Activated CD8-positive, alpha-beta memory T cell treated with anti-CD3 and anti-CD28 coated beads, Interleukin-2, amount 50 U/mL, for 1 hour (primary cell): Measurements from ENCODE around the gene GMDS.

Source experiments
- DNase-seq: peaks from one replicate; pipeline ENCODE4 v3.0.0-alpha.2; 2020; ENCODE audit errors: extremely low read depth

The GMDS gene

DNA sequence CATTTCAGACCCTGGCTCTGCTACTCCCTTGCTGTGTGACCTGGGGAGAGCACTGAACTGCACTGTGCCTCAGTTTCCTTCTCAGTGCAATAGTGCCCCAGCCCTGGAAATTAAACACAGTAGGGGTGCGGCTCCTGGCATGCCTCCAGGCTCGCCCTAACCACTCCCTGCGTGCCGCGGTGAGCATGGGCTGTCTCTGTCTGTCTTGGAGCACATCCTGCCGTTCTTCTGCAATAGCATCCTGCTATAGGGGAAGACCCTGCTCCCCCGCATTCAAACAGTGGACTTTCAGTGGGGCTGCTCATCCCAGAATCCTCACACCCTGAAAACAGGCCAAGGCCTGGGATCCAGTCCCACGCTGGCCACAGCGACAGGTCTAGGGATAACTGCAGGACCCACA, 506.2 kb downstream of the GMDS start:
- no peak for DNase-seq

- no peak for DNase-seq
Observed at GRCh38 chr6:1738558-1739081, 506.8 kb downstream of the GMDS start.

GRCh38 chr6:1737463-1738311, 507.7 kb downstream of the GMDS start:
- no peak for DNase-seq

GRCh38 chr6:1736346-1737105, 508.9 kb downstream of the GMDS start:
- DNase-seq, result no peak

DNA sequence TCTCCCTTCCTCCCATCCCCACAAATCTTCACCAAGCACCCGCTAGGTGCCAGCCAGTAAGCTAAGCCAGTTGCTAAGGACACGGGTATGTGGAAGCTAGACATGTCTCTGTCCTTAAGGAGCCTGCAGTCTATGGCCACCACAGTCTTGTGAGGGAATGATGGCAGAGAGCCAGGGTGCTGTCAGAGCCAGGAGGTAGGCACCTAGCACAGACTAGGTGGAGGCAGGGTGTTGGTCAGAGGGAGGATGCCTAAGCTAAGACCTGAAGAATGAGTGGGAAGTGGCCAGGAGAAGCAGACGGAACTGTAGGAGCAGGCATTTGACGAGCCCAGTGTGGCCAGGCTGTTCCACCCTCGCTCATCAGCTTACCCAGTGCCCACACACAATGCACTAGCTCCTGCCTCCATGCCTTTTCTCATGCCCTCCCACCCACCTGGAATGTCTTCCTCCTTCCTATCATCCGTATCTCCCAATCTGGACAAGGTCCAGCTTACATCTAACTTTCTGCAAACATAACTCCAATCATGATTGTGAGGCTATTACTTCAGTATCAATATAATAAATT, 510.1 kb downstream of the GMDS start:
- DNase-seq, result no peak

GRCh38 chr6:1730882-1731281, 514.5 kb downstream of the GMDS start:
- no peak for DNase-seq

DNA sequence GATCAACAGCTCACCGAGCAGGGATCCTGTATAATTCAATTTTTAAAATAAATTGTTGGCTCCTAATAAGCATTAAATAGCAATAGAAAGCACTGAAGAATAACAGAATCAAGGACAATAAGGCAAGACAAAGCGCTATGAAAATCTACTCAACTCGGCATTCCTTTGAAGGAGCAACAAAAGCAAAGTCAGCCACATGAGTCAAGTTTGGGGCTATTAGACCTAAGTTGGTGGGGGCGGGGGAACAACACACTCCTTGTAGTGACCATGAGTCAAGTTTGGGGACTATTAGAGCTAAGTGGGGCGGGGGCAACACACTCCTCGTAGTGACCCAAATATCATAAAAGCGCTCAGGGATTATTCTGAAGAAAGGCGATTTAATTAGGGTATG, 515.7 kb downstream of the GMDS start:
- no peak for DNase-seq

- no peak for DNase-seq
Observed at GRCh38 chr6:1729133-1729749, 516.2 kb downstream of the GMDS start.

- DNase-seq, result no peak
Observed at GRCh38 chr6:1726341-1726768, 519.0 kb downstream of the GMDS start.

DNA sequence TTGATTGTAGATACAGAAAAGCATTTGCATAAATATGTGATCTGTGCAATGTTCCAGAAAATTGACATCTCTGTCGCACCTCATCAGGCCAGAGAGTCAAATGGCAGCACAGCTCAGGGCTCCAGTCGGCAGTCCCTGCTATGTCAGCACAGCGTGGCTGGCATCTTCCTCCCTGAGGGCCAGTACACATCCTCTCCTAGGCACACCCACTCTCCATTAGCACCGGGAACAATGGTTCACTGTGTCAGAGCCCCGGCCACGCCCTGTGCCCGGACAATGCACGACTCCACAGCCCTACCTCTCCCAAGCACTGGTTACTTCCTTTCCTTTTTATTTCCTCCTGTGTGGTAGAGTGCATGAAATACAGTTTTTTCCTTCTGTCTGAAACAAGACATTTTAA, 520.8 kb downstream of the GMDS start:
- no peak for DNase-seq

GRCh38 chr6:1724124-1724523, 521.3 kb downstream of the GMDS start:
- DNase-seq, result no peak

DNA sequence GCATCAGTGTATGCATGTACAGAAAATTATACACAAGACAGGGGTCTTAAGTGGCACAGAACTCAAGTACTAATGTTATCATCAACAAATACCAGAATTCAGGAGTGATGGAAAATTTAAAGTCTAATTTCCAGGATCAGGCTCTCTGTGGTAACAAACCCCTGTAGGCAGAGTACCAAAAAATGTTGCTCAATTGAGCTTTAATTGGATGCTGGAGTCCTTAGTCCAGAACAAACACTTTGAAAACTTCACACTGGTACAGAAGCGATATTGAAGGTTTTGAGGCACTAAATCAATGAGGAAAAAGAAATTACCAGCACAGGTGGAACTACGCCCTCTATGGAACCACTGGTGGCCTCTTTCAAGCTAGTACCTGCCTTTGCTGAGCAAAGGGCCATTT, 522.6 kb downstream of the GMDS start:
- DNase-seq, result no peak

GRCh38 chr6:1720620-1721322, 524.6 kb downstream of the GMDS start:
- DNase-seq, result no peak

DNA sequence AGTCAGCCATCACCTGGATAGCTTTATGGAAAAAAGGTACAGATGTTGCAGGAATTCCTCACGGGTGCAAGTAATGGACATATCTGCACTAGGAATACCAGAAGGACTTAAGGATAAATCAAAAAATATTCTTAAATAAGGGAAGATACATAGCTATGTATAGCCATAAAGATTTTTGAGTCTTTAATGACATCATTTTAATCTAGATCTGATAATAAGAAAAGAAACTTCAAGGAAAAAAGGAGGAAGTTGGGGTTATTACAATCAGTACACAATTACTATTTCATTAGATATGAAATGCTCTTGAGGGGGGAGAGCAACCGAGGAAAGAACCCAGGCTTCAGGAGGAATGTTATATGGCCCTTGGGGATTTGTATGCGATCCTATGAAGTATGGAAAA, 525.5 kb downstream of the GMDS start:
- DNase-seq, result no peak

- DNase-seq, result no peak
Observed at GRCh38 chr6:1716868-1717267, 528.5 kb downstream of the GMDS start.

DNA sequence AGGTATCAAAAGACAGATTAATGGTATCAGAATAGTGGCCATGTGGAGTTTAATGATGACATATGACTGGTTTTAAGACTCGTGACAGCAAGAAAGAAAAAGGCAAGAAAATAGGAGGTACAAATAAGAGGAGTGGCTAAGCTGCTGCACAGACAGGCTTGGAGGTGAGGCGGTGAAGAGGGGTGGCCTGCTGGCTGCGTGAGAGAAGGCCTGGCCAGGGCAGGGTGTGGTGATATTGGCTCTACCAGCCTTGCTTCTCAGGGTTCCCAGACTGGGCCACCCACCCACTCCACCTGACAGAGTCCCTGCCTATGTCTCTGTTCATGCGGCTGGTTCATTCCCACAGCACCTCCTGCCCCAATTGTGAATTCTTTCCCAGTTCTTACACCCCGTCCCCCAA, 529.0 kb downstream of the GMDS start:
- DNase-seq, result no peak

DNA sequence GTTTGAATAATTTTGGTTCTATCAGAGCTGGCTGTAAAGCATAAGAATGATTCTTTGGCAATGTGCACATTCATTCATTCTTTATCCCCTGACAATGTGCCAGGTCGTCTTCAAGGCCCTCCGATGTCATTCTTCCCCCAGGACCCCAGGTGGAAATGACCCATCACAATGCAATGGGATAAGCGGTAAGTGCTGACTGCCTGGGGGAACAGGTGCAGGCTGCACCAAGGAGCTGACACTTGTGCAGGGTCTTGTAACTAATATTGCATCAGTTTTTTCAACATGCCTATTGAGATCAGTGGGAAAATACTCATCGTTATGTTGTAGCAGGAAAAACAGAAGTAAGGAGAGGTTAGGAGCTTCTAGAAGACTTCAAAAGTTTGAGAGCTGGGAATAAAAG, 530.1 kb downstream of the GMDS start:
- no peak for DNase-seq

DNA sequence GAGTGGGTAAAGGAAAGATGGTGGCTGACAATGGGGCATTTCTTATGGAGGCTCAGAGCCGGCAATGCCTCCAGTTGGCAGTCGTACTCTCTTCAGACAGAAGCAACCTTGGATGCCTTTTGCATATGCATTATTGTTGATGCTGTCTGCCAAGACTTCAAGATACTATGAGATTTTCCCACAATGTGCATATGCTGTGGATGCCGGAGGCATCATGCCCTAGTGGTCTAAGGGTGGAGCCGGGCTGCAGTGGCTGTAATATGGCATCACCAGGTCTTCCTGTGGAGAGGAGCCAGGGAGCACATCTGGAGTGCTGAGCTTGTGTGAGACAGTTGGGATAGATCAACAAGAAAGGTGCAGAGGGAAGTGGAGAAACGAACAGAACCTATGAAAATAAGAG, 530.8 kb downstream of the GMDS start:
- DNase-seq, result no peak

GRCh38 chr6:1713016-1713600, 532.3 kb downstream of the GMDS start:
- DNase-seq, result no peak

DNA sequence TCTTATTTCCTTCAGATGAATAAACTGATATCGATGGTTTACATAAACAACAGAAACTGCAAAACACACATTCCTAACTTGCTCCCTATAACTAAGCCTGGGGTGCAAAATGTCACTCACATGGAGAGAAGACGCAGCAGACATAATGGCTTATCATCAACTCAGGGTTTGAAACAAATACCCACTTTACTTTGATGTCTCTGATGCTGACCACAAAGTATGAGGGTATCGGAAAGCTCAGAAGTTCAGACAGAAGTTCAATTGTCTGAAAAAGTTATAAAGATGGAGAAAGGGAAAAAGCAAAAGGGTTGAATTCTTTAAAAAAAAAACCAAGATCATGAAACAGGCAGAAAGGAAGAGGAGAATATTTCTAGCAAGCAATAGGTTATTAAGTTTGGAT, 533.0 kb downstream of the GMDS start:
- no peak for DNase-seq

GRCh38 chr6:1711136-1711535, 534.3 kb downstream of the GMDS start:
- DNase-seq, result no peak
